Type B pancreatic cell (in vitro differentiated cells): Measurements from ENCODE around the gene USP47. TPM values are rescaled to one million over a fixed set of nuclear protein-coding genes. Genes with fewer than 3 reads are reported as not detected.

ENCODE experiments used
- DNase-seq: peaks from one replicate; pipeline ENCODE4 v3.0.0; 2021; ENCODE audit warnings: mixed read lengths; ENCODE audit not compliant: unreplicated experiment; ENCODE audit errors: extremely low spot score
- H3K27ac Mint-ChIP-seq: 2 replicates; pipeline ENCODE4 v1.8.0; 2021; ENCODE audit warnings: mild to moderate bottlenecking, mixed read lengths
- H3K27me3 Mint-ChIP-seq: 2 replicates; pipeline ENCODE4 v1.8.0; 2021; ENCODE audit warnings: mixed read lengths
- H3K36me3 Mint-ChIP-seq: 2 replicates; pipeline ENCODE4 v1.8.0; 2021; ENCODE audit warnings: mixed read lengths
- H3K4me1 Mint-ChIP-seq: one replicate; pipeline ENCODE4 v1.8.0; 2021; ENCODE audit warnings: mixed read lengths; ENCODE audit not compliant: unreplicated experiment
- H3K4me3 Mint-ChIP-seq: 2 replicates; pipeline ENCODE4 v1.8.0; 2021; ENCODE audit warnings: mild to moderate bottlenecking, mixed read lengths
- H3K9me3 Mint-ChIP-seq: 2 replicates; pipeline ENCODE4 v1.8.0; 2021; ENCODE audit warnings: mixed read lengths
- CTCF ChIP-seq: fragments of 200-600 bp; sonication (generic); conservative IDR thresholded peaks from 2 replicates; pipeline ENCODE4 v1.5.0; 2021; ENCODE audit warnings: antibody characterized with exemption, mild to moderate bottlenecking
- total RNA-seq: library from RNA; stranded (reverse); gene quantifications from 2 replicates; pipeline ENCODE4 v1.2.1, GENCODE V29; 2021; ENCODE audit warnings: low replicate concordance

Gene USP47
- total RNA-seq, 1 donor from 2014 or later, result 54.4 TPM

GRCh38 chr11:11946878-11947277 is 105.1 kb downstream of the USP47 start:
- no peak for TF ChIP-seq CTCF
- DNase-seq, result no peak
- H3K9me3 Mint-ChIP-seq, result no peaks in the 10 kb centered on the region

GRCh38 chr11:11947825-11948224 is 106.1 kb downstream of the USP47 start:
- no peak for TF ChIP-seq CTCF
- H3K36me3 Mint-ChIP-seq, result peaks cover 40% of the 10 kb centered on the region
- H3K4me1 Mint-ChIP-seq, result peaks cover 3% of the 10 kb centered on the region
- H3K4me3 Mint-ChIP-seq, result no peak overlapping the region
- no peaks in the 10 kb centered on the region for H3K27me3 Mint-ChIP-seq
- DNase-seq, result no peak
- no peaks in the 10 kb centered on the region for H3K9me3 Mint-ChIP-seq
- no peak overlapping the region for H3K27ac Mint-ChIP-seq

More at GRCh38 chr11:11946878-11947277, 105.1 kb downstream of the USP47 start:
- H3K27ac Mint-ChIP-seq, result peak overlapping the region; percentile 70
- H3K4me1 Mint-ChIP-seq, result peaks cover 3% of the 10 kb centered on the region
- H3K36me3 Mint-ChIP-seq, result peaks cover 37% of the 10 kb centered on the region
- H3K27me3 Mint-ChIP-seq, result no peaks in the 10 kb centered on the region
- no peak overlapping the region for H3K4me3 Mint-ChIP-seq

- no peak overlapping the region for H3K4me3 Mint-ChIP-seq
- TF ChIP-seq CTCF, result no peak
- H3K9me3 Mint-ChIP-seq, result no peaks in the 10 kb centered on the region
- H3K4me1 Mint-ChIP-seq, result peaks cover 3% of the 10 kb centered on the region
- DNase-seq, result no peak
- peaks cover 38% of the 10 kb centered on the region for H3K36me3 Mint-ChIP-seq
- no peak overlapping the region for H3K27ac Mint-ChIP-seq
- no peaks in the 10 kb centered on the region for H3K27me3 Mint-ChIP-seq
Observed at GRCh38 chr11:11948242-11948947, 106.6 kb downstream of the USP47 start.

- no peak overlapping the region for H3K27ac Mint-ChIP-seq
- H3K36me3 Mint-ChIP-seq, result peaks cover 41% of the 10 kb centered on the region
- no peaks in the 10 kb centered on the region for H3K27me3 Mint-ChIP-seq
Observed at GRCh38 chr11:11949482-11949881, 107.7 kb downstream of the USP47 start.

GRCh38 chr11:11952036-11952435 is 110.3 kb downstream of the USP47 start:
- TF ChIP-seq CTCF, result no peak
- no peak for DNase-seq
- H3K9me3 Mint-ChIP-seq, result no peaks in the 10 kb centered on the region
- H3K27me3 Mint-ChIP-seq, result no peaks in the 10 kb centered on the region
- peaks cover 42% of the 10 kb centered on the region for H3K36me3 Mint-ChIP-seq
- no peak overlapping the region for H3K4me3 Mint-ChIP-seq
- no peaks in the 10 kb centered on the region for H3K4me1 Mint-ChIP-seq
- no peak overlapping the region for H3K27ac Mint-ChIP-seq

More at GRCh38 chr11:11949482-11949881, 107.7 kb downstream of the USP47 start:
- TF ChIP-seq CTCF, result no peak
- Mint-ChIP-seq H3K4me3 (no peak overlapping the region), H3K4me1 (peaks cover 3% of the 10 kb centered on the region), H3K9me3 (no peaks in the 10 kb centered on the region)
- DNase-seq, result no peak
